Coronary artery (tissue), 2 donors: ENCODE measurements around the gene TMEM178B.

Source experiments
- DNase-seq: peaks from one replicate; pipeline ENCODE4 v3.0.0-alpha.2; 2017; ENCODE audit warnings: low spot score
- H3K27ac ChIP-seq, 2 donors: fragments of 200-600 bp; sonication (generic); one replicate each; pipeline ENCODE4 v1.5.1; 2016 to 2019
- H3K4me3 ChIP-seq: fragments of 200-600 bp; sonication (generic); 2 replicates; pipeline ENCODE4 v1.5.1; 2016; ENCODE audit warnings: mild to moderate bottlenecking, moderate library complexity
- CTCF ChIP-seq: fragments of 200-600 bp; sonication (generic); IDR thresholded peaks from one replicate; pipeline ENCODE4 v1.5.1; 2019; ENCODE audit warnings: antibody characterized with exemption

The TMEM178B gene

GRCh38 chr7:141515941-141516340 lies 442.1 kb downstream of the TMEM178B start:
- no peak for DNase-seq
- H3K4me3 ChIP-seq, result no peak overlapping the region
- TF ChIP-seq CTCF, result no peak
- no peak overlapping the region for H3K27ac ChIP-seq

GRCh38 chr7:141519623-141520022 lies 445.8 kb downstream of the TMEM178B start:
- no peak for DNase-seq
- no peak overlapping the region for H3K4me3 ChIP-seq
- no peak for TF ChIP-seq CTCF
- H3K27ac ChIP-seq, result no peak overlapping the region

- DNase-seq, result no peak
- no peak overlapping the region for H3K4me3 ChIP-seq
- no peak for TF ChIP-seq CTCF
- H3K27ac ChIP-seq, result no peak overlapping the region
Observed at GRCh38 chr7:141522657-141523342, 448.9 kb downstream of the TMEM178B start.

- Histone ChIP-seq H3K27ac (no peak overlapping the region), H3K4me3 (no peak overlapping the region)
- no peak for DNase-seq
- no peak for TF ChIP-seq CTCF
Observed at GRCh38 chr7:141525973-141526514, 452.2 kb downstream of the TMEM178B start.

- DNase-seq, result no peak
- TF ChIP-seq CTCF, result no peak
- H3K4me3 ChIP-seq, result no peak overlapping the region
- H3K27ac ChIP-seq, result no peak overlapping the region
Observed at GRCh38 chr7:141527076-141527475, 453.2 kb downstream of the TMEM178B start.

GRCh38 chr7:141528399-141528798 lies 454.5 kb downstream of the TMEM178B start:
- Histone ChIP-seq H3K4me3 (no peak overlapping the region), H3K27ac (no peak overlapping the region)
- no peak for TF ChIP-seq CTCF
- DNase-seq, result no peak
